SIG-M5 (cell line): ENCODE data around the gene PMS2.
"Not testable (repeated sequence)": the region's sequence is repeated elsewhere in the genome, so short reads cannot be mapped to it uniquely, and the experiment has no call there.

ENCODE experiments used
- DNase-seq: peaks from one replicate; lab custom pipeline; 2025; lab: John Stamatoyannopoulos, UW

PMS2 gene

DNA sequence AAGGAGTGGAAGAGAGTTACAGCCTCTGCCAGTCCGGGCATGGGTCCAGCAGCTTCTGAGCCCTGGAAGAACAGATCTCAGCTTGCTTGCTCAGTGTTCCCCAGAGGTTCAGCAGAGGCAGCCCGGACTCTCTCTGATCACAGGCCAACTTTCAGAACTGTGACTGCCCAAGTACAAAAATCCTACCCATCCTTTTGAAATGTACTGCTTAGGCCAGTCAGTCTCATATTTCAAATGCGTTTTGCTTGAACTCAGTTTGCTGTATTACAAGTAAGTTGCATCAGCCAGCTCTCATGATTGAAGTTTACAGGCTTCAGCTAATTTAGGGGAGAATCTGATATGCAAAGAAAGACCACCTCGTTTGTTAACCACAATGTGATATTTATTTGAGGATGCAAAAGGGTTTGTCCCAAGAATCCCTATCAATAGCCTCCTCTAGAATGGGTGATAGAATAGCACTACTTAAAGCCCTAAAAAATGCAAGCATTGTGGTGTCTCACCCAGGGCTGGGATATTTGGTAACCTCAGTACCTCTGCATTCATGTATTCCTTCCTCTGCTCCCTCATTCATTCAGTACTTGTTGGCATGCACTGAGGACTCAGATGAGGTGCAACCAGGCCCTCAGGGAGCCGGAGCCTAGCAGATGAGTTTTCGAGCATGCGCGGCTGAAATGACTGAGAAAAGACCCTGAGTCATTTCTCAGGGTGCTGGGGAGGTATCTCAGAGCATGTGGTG, 7.2 kb upstream of the PMS2 start:
- DNase-seq = no peak

- DNase-seq = no peak
Observed at GRCh38 chr7:6012355-6013104, 3.7 kb upstream of the PMS2 start.

DNA sequence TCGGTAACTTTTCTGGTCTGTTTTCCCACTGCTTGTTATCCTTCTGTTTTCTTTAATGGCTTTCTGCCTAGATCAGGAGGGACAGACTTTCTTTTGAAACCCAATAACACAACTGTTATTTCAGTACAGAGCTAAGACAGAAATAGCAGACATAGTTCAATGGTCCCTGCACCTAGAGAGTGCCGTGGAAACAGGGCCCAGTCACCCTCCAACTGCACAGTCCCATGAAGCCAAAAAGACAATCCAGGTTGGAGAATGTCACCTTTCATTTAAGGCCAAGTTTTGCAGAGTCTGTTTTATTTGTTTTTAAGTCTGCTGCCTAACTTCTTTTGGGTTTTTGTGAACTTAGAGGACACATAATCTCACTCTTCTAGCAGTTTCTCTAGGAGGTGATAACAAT, 2.7 kb upstream of the PMS2 start:
- no peak for DNase-seq

DNA sequence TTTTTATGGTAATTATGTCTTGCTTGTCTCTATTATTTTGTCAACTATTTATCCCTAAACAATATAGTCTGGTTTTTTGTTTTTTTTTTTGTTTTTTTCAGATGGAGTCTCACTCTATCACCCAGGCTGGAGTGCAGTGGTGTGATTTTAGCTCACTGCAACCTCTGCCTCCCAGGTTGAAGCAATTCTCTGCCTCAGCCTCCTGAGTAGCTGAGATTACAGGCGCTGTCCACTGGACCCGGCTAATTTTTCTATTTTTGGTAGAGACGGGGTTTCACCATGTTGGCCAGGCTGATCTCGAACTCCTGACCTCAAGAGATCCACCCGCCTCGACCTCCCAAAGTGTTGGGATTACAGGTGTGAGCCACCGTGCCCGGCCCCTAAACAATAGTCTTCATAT, 1.5 kb upstream of the PMS2 start:
- DNase-seq = not testable (repeated sequence)

DNA sequence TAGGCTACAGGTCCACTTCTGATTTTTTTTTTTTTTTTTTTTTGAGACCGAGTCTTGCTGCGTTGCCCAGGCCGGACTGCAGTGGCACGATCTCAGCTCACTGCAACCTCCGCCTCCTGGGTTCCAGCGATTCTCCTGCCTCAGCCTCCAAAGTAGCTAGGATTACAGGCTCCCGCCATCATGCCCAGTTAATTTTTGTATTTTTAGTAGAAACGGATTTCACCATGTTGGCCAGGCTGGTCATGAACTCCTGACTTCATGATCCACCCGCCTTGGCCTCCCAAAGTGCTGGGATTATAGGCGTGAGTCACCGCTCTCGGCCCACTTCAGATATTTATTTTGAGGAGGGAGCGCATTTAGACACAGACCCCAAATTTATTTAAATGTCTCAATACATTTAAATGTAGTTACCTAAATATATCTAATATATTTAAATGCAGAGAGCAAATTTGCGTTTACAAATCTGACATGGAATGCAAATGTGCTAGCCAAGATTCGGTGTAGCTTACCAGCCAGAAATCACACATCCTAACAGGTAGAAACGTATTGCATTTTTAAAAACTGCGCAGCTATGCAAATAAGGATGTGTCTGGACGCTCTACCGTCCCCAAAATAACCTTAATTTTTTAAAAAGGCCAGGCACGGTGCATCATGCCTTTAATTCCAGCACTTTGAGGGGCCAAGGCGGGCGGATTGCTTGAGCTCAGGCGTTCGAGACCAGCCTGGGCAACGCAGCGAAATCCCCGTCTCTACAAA, 836 bp downstream of the PMS2 start:
- DNase-seq = not testable (repeated sequence)

- DNase-seq = no peak
Observed at GRCh38 chr7:6007386-6007785, 1.5 kb downstream of the PMS2 start.

- no peak for DNase-seq
Observed at GRCh38 chr7:5997210-5997808, 11.5 kb downstream of the PMS2 start.

DNA sequence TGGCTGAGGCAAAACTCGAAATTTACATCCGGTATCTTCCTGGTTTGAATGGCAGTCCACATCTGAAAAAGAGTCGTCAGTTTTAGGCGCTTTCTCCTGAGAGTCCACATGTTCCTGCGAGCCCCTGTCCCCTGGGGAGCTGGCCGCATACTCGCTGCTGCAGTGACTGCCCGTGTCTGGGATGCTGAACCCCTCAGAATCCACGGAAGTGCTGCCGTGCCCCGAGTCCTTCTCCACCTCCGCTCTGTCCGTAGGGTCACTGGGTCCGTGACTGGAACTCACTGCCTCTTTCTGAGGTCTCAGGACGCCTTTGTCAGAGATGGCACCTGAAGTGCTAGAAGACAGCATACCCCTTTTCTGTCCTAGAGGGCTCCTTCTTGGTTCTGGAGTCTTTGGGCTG, 21.8 kb downstream of the PMS2 start:
- DNase-seq = not testable (repeated sequence)

GRCh38 chr7:5979680-5980314, 29.1 kb downstream of the PMS2 start:
- not testable (repeated sequence) for DNase-seq

- DNase-seq = not testable (repeated sequence)
Observed at GRCh38 chr7:5973580-5973979, 35.3 kb downstream of the PMS2 start.

GRCh38 chr7:5970347-5970911, 38.4 kb downstream of the PMS2 start, which contains the start of gene RSPH10B:
Gene RSPH10B (minus strand): TSS chr7:5970689. CDS start chr7:5967116, 3,573 bp downstream.
- DNase-seq = not testable (repeated sequence)

GRCh38 chr7:5963810-5964209, 45.0 kb downstream of the PMS2 start:
- DNase-seq = not testable (repeated sequence)

DNA sequence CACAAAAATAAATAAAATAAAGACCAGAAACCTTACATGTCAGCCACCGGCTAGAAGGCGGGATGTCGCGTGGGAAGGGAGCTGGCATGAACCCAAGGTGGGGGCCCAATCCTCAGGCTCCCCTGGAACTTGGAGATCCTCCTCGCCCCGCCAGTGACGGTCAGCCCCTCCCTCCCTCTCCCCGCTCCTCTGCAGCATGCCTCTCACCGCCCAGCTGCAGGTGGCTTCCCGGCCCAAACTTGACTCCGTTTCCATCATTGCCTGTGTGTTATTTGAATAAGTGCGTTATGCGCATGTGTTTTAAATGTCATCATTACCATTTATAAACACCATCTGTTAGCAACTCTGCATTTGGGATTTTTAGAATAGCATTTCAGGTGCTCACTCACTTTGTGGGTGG, 45.6 kb downstream of the PMS2 start:
- not testable (repeated sequence) for DNase-seq

DNA sequence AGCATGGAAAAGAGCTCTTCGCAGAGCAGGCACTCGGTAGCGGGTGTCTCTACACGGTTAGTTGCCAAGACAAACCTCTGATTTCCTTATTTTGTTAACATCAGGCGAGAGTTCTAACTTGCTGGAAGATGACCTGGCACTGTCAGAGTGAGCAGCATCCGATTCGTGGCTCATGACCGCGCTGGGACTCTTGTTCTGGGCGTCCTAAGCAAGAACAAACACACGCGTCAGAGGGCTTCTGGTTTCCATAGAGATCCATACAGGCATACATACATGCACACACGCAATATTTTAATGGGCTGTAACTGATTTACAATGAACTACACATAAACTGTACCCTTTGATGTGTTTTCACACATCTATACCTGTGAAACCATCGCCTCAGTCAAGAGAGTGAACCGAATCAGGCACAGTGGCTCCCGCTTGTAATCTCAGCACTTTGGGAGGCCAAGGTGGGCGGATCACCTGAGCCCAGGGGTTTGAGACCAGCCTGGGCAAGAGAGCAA, 73.9 kb downstream of the PMS2 start:
- DNase-seq = not testable (repeated sequence)

GRCh38 chr7:5931905-5932644, 76.8 kb downstream of the PMS2 start:
- DNase-seq = not testable (repeated sequence)

- DNase-seq = not testable (repeated sequence)
Observed at GRCh38 chr7:5931250-5931649, 77.6 kb downstream of the PMS2 start.

- not testable (repeated sequence) for DNase-seq
Observed at GRCh38 chr7:5930290-5930689, 78.6 kb downstream of the PMS2 start.

GRCh38 chr7:5926263-5926870, 82.5 kb downstream of the PMS2 start:
- DNase-seq = not testable (repeated sequence)

GRCh38 chr7:5924630-5925029, 84.2 kb downstream of the PMS2 start:
- not testable (repeated sequence) for DNase-seq

GRCh38 chr7:5924180-5924579, 84.7 kb downstream of the PMS2 start:
- DNase-seq = not testable (repeated sequence)
